Posterior vena cava (tissue), 2 donors: ENCODE data around the gene LIAS. TPM values are rescaled to one million over a fixed set of nuclear protein-coding genes. Genes with fewer than 3 reads are reported as not detected.
"Not testable (repeated sequence)": the region's sequence is repeated elsewhere in the genome, so short reads cannot be mapped to it uniquely, and the experiment has no call there.

Experiments
- DNase-seq: peaks from one replicate; pipeline ENCODE4 v3.0.0-alpha.2; 2020; ENCODE audit warnings: low spot score
- intact Hi-C, 2 donors: fragments of 100-400 bp; cut with DNase I; formaldehyde crosslinking; loops; one replicate each; pipeline versions ENCODE4 v1.14.1 to v1.14.2; 2022 to 2023
- total RNA-seq, 2 donors: library from RNA; stranded (reverse); fragmentation: NEBNext Ultra II Directional; extraction: Animal tissue kit (Norgen Biotek cat#: 25700); gene quantifications; one replicate each; pipeline ENCODE4 v1.2.1, GENCODE V29; 2021
- donor health status: DM: yes; HTN: yes; CAD: no.
- donor health status: DM: yes; HTN: yes; CAD: no.

The LIAS gene
- total RNA-seq, 2 donors from 2014 or later: 9.2 to 12.8 TPM

DNA sequence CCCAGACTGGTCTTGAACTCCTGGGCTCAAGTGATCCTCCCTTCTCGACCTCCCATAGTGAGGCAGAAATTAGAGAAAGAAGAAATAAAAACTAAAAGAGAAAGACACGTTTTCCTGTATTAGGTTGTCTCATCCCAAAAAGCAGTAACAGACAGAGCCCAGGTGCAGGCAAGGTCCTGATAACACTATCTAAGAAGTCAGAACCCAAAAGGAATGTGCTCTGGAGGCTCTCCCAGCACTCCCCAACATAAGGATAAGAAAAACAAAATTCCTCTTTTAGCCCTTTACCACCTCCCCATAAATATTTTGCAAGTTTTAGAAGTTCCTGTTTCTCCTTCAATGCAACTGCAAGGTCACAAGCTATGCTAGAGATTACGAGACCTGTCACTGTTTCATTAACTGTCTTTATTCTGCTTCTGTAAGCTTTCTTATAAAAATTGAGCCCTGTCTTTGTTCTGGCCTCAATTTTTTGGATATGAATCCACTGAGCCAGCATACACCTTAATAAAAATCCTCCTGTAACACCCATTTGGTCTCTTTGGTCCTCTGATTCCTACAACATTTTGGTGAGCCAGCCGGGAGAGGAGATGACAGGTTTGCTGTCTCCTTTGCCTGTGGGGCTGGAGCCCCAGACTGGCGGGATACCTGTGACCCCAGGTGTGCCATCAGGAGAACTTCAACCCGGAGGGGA is 25.9 kb downstream of the LIAS start:
- DNase-seq: no peak
- intact Hi-C loops: no loop called here

DNA sequence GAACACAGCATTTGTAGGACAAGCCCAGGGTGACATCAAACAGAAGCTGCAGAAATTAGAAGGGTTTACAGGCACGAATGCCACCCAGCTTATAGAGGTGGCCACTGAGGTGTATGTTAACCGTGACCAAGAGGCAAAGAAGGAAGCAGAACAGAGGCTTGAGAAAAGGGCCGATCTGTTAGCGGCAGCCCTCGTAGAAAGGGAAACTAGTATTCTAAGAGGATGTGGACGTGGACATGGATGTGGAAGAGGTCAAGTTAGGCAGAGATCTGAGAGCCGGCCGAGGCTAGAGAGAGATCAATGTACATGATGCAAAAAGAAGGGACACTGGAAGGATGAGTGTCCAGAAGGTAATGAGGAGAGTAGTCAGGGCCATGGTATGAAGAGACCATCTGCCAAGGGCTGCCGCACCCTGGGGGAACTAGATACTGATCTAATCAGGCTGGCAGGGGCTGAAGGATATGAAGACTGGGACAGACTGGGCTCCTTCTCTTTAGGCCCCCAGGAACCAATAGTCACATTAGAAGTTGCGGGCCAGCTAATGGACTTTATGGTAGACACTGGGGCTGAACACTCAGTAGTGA is 27.5 kb downstream of the LIAS start:
- no peak for DNase-seq
- intact Hi-C loops: no loop called here

DNA sequence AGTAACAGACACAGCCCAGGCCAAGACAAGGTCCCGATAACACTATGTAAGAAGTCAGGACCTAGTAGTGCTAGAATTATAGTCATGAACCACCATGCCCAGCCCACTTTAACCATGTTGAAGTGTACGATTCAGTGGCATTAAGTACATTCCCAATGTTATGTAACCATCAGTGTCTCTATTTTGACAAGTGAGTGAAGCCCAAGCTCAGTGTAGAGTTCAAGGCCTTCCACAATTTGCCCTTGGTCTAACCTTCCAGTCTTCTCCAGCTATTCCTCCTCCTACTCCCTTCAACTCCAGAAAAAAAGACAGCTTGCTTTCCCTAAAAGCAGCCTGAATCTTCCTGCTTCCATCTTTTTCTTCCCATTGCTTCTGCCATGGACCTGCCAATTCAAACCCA is 31.5 kb downstream of the LIAS start:
- intact Hi-C loops: no loop called here
- DNase-seq: no peak

- intact Hi-C loops: no loop called here
- no peak for DNase-seq
These were observed 35.5 kb downstream of the LIAS start for GRCh38 chr4:39494354-39494753.

GRCh38 chr4:39495446-39496213 is 36.8 kb downstream of the LIAS start:
- intact Hi-C loops: loop anchor here in 1 of 2 donors (2.0 kb wide), 1 partner anchor 55 kb away; no protein-coding TSS in a partner anchor
- no peak for DNase-seq

DNA sequence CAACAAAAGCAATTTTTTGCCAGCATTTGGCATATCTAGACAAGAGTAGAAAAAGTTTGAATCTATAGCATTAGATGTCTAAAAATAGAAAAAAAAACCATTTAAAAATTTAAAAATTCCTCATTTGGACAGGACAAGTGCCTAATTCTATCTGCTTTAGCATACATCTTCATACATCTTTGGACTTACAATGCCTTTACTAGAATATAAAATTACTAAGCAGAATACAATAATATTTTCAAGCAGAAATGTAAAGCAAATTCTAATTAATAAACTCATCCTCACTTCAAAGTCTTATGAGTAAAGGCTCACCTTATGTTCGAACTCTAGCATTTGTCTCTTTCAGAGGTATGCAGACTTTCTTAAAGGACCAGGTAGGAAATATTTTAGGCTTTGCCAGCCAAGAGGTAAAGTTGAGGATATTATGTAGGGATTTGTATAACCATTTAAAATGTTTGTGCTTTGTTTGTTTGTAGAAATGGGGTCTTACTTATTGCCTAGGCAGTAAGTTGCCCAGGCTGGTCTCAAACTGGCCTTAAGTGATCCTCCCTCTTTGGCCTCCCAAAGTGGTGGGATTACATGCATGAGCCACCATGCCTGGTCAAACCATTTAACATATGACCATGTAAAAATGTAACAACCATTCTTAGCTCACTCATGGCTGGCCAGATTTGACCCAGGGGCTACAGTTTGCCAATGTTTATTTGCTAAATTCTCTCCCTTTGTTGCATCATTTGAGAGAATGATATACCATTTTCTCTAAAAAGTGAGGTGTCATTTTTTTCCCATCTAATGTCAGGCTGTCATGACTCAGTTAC is 39.3 kb downstream of the LIAS start:
- DNase-seq: no peak
- intact Hi-C loops: loop anchor here in 1 of 2 donors (2.0 kb wide), 1 partner anchor 57 kb away; no protein-coding TSS in a partner anchor

- DNase-seq: no peak
- intact Hi-C loops: no loop called here
These were observed 39.8 kb downstream of the LIAS start for GRCh38 chr4:39498727-39499020.

DNA sequence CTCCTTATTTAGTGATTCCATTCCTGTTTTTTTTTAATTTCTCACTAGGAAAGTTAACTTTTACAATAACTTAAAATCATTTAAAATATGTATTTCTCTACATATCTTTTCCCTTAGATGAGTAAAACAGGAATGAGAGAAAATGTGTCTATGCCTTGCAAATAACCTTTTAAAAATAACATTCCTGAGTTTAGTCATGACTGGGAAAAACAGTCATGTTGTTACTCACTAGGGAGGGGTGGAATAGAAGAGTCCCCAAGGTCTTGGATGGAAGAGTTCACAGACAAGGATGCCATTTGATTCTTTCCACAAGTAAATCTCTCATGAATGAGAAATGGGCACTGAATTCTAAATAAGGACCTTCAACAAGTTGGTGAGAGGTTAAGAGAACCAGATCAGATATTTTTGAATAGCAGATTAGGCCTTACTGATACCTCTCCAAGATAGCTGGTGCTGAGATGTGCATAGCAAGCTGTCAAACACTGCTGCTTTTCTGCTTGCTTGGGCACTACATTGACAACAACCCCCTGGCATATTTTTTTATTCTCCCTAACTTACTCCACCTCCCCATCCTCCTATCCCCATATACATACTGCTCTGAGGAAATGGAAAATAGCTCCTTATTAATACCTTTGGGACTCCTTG is 43.3 kb downstream of the LIAS start:
- no peak for DNase-seq
- intact Hi-C loops: no loop called here

DNA sequence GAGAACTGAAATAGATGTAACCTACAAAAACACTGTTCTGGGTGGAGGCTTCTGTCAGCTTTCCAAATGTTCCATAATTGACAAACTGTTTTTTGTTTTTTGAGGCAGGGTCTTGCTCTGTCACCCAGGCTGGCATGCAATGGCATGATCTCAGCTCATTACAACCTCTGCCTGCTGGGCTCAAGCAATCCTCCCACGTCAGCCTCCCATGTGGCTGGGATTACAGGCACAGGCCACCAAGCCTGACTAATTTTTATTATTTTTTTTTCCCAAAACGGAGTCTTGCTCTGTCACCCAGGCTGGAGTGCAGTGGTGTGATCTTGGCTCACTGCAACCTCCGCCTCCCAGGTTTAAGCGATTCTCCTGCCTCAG is 43.8 kb downstream of the LIAS start:
- intact Hi-C loops, DNase-seq: not testable (repeated sequence)

GRCh38 chr4:39504538-39504937 is 45.7 kb downstream of the LIAS start:
- intact Hi-C loops: no loop called here

DNA sequence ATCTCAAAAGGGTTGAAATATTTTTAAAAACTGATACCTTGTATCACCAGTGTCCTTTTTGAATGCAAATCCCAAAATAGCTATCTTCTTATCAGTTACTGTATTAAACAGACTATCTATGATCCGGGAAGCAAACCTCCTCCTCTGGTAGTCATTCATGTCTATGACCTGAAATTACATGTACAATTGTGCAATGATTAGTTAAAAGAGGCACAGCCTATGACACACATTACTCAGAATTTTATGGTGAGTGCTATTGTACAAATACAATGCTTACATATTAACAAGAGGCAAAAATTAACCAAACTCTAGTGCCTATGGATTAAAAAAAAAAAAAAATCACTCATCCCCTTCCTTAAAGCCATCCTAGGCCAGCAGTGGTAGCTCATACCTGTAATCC is 46.7 kb downstream of the LIAS start:
- no peak for DNase-seq
- intact Hi-C loops: no loop called here

More at GRCh38 chr4:39504538-39504937, 45.7 kb downstream of the LIAS start:
- DNase-seq: no peak

DNA sequence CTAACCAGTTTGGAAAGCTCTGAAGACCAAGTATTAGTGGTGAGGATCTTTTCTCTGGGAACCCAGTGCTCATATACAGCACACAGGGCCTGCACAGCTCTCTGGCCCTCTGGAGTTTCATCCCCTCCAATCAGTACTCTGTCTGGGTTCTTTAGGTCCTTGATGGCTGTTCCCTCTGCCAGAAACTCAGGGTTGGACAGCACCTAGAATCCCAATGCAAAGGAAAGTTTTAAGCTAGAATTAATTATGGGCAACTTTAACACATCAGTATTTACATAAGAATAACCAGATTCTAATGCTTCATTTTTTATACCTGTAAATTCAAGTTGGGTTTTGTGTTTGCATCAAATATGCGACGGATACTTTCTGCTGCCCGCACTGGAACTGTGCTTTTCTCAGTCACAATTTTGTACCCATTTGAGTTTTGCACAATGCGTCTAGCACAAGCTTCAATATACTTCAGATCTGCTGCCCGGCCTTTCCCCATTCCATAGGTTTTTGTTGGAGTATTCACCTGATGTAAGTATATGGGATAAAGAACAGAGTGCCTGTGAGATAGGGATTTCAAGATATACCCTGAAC is 51.6 kb downstream of the LIAS start:
- intact Hi-C loops: no loop called here
- DNase-seq: no peak

GRCh38 chr4:39514266-39514665 is 55.4 kb downstream of the LIAS start:
- DNase-seq: not testable (repeated sequence)

GRCh38 chr4:39514888-39515401 is 56.1 kb downstream of the LIAS start:
- DNase-seq: no peak
- intact Hi-C loops: no loop called here

More at GRCh38 chr4:39514266-39514665, 55.4 kb downstream of the LIAS start:
- intact Hi-C loops: not testable (repeated sequence)

DNA sequence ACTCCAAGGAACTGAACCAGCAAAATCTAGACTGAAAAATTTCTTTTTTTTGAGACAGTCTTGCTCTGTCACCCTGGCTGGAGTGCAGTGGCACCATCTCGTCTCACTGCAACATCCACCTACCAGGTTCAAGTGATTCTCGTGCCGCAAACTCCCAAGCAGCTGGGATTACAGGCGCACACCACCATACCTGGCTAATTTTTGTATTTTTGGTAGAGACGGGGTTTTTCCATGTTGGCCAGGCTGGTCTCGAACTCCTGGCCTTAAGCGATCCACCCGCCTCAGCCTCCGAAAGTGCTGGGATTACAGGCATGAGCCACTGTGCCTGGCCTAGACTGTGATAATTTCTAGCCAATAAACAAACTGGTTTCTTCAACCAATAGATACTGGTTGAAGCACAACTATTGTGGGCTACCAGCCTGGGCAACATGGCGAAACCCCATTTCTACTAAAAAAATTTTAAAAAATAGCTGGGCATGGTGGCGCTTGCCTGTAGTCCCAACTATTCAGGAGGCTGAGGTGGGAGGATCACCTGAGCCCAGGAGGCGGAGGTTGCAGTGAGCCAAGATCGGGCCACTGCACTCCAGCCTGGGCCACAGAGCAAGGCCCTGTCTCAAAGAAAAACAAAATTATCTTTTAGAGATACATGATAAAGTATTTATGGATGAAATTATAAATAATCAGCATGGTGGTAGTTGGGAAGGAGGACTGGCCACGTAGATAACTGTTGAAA is 57.0 kb downstream of the LIAS start:
- DNase-seq, intact Hi-C loops: not testable (repeated sequence)

DNA sequence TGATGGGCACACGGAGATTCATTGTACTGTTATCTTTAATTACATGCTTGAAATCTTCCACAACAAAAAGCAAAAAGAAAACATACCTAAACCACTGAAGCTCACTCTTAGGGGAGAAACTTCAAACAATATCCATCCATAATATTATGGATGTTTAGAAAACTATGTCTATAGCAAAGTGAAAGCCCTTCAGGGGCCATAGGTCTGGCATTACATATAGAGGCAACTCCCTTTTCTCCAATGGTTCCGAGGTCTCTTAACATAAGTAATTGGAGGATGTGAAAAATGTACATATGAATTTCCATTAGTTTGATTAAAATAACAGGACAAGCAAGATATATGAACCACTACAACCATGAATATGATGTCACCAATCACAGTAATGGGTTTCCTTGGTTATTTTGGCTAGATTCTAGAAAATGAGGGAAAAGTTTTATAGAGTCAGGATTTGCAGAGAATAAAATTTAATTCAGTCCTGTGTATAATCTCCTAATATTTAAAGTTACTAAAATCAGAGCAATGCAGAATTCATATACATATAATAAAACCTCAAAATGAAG is 57.6 kb downstream of the LIAS start:
- intact Hi-C loops: no loop called here
- DNase-seq: no peak

- DNase-seq: no peak
- intact Hi-C loops: no loop called here
These were observed 59.6 kb downstream of the LIAS start for GRCh38 chr4:39518484-39518883.
